ACHN (cell line): ENCODE results near the gene TUBB1.
"Not testable (repeated sequence)": the region's sequence is repeated elsewhere in the genome, so short reads cannot be mapped to it uniquely, and the experiment has no call there.

Experiments
- DNase-seq: peaks from one replicate; pipeline ENCODE4 v3.0.0-alpha.2; 2015
- in situ Hi-C: cut with HindIII; loops from 2 replicates; pipeline ENCODE4 v1.10.0; 2017; ENCODE audit warnings: low sequenced_read_pairs, low pct_ligation_motif_present, low pct_unique_long_range_greater_than_20kb

Gene TUBB1

GRCh38 chr20:59003836-59004492 is 15.3 kb upstream of the TUBB1 start:
- DNase-seq = no peak
- in situ Hi-C loops = no loop called here

DNA sequence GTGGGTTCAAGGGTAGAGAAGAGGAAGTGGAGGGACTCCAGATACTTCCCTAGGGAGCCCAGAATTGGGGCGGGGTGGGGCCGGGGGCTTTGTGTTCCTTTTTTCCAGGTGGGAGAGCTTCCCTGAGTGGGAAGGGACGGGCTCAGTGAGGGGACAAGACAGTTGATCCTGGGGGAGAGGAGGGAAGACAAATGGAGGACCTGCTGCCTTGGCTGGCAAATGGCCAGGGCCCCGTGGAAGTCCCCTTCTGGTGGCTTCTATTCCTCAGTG is 14.8 kb upstream of the TUBB1 start:
- DNase-seq = no peak
- in situ Hi-C loops = no loop called here

DNA sequence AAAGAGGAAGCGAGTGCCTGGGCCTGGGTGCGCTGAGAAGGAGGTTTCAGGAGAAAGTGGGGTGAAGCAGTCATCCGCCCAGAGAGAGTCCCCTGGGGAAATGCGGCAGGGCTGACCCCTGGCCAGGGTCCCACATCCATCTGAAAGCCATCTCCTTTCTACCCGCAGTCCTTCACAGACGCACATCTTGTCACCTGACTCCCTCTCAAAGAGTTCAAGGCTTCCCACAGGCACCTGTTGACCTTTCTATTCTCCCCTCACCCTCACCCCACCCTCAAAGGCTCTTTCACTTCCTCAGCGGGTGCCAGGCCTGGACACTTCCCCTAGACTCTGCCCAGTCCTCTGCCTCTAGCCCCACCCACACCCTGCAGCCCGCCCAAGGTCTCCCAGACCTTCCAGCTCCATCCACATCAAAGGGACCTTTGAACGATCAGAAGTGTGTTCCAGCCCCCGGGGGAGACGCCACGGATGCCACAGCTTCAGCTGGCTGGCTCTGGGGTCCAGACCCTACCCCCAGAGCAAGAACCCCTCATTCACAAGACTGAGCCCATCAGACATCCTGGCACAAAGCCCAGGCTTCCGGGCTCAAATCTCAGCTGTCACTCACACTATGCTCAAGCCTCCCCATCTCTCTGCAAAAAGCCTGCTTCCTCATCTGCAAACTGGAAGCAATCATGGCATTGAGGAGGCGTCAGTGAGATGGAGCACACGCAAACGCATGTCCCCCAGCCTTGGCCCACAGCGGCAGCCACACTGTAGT is 14.3 kb upstream of the TUBB1 start:
- no peak for DNase-seq
- in situ Hi-C loops = no loop called here

DNA sequence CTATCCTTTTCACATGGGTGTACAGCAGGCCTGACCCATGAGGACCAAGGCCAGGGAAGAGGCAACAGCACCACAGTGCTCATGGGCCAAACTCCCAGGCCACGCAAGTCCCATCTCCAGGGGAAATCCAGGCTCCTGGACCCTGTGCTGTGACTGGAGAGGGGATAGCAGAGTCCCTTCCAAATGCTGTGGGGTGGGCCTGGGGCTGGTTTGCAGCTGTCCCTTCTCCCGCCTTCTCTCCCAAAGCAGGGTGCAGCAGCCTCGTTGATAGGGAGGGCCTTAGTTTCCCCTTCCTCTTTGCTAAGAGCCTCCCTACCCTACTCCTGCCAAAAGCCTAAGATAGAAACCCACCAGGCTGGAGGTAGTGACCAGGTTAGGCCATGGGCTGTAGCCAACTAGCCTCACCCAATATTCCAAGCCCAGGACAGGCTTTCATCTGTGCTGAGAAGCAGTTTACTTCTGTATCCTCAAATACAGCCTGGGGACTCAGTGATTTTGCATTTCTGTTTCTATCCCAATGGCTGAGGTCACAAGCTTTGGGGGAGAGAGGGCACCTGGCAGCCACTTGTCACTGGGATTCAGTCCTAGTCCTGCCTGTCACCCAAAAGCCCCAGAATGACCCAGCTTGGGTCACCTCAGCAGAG is 13.6 kb upstream of the TUBB1 start:
- no peak for DNase-seq
- in situ Hi-C loops = no loop called here

GRCh38 chr20:59006167-59006863 is 12.9 kb upstream of the TUBB1 start:
- in situ Hi-C loops = no loop called here
- no peak for DNase-seq

DNA sequence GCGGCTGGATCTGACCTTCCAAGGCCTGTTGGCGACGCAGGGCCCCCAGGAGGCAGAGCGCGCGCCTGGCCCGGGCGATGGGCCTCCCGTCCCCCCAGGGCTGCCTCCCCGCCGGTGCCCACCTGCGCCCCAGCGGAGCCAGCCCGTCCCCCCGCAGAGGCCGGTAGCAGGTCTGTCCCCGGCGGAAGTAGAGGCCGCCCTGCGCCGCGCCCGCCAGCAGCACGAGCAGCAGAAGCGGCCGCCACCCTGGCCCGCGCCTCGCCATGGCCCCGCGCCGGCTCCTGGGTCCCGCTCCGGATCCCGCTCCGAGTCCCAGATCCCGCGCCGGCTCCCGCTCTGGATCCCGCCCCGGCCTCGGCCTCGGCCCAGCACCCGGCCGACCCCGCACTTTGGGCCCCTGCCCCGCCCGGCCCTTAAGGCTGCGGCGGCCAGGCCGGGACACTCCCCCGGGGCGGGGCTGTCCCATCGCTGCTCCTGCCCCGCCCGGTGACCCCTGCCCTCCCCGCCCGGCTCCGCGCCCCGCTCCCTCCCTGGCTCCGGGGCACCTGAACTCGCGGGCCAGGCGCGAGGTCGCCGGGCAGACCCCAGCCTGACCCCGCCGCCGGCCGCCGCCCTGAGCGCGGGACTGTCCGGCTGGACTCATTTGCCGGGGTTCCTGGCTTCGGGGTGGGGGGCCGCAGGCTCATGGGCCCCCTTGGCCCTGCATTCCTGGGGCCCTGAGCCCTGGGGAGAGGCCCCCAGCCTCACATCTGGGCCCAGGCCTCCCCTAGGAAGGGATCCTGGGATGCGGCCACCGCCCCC is 12.2 kb upstream of the TUBB1 start, which contains the start of gene CTSZ:
TSS of gene CTSZ (minus strand) at position 391 of the 801 bp plus-strand sequence. CDS start at position 265, 126 bp downstream.
- peak; percentile 51 for DNase-seq
- in situ Hi-C loops = no loop called here

GRCh38 chr20:59007665-59008511 is 11.3 kb upstream of the TUBB1 start:
- DNase-seq = no peak
- in situ Hi-C loops = no loop called here

DNA sequence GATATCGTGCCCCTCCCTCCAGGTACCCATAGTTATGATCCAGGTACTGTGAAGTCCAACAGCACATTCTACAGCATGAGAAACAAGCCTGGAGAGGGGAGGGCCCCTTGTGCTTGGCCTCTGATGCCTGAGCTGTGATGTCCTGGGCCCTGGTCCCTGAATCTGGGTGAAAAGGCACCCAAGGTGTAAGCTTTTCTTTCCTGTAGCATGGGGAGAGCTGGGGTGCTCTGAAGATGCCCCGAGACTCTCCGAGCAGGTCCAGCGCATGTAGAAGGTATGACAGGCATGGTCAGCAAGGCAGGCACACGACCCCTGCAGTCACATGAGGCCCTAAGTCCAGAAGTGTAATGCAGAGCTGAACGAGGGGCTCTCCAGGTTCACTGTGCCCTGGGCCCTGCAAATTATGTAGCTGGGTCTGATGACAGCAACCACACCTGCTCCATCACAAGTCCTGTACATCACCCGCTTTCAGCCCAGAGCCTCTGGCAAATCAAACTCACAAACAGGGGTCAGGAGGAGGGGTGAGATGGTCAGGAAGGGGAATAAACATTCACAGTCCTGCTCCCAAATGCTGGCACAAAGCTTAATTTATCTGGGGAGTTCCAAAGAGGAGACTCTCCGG is 10.4 kb upstream of the TUBB1 start:
- in situ Hi-C loops = no loop called here
- no peak for DNase-seq

DNA sequence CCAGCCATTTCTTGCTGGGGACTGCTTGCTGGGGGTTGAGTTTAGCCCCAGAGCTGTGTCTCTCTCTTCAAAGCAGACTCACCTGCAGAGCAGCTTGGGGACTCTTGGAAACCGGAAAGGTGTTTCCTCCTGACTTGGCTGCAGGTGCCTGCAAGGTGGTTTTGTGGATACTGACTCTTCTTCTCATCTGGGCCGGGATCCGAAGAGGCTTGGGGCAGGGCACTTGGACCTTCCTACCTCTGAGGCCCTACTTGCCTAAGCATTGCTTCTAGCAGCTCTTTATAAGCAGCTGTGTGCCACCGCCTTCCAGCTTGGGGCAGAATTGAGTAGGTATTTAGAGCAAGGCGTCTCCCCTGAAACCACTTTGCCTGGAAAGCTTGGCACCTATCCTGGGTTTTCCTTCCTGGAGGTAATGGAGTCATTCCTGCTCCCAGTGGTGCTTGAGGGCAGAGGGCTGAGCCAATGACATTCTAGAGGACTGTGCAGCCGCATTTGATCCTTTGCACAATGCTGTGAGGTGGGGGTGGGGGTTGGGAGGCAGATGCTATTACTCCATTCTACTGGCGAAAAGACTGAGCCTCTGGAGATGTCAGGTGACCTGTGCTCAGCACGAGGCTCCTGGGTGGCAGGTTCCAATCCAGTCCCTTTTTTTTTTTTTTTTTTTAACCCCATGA is 8.8 kb upstream of the TUBB1 start:
- peak; percentile 56 for DNase-seq
- in situ Hi-C loops = no loop called here

- in situ Hi-C loops = no loop called here
- peak; percentile 91 for DNase-seq
Observed at GRCh38 chr20:59010995-59011873, 8.0 kb upstream of the TUBB1 start.

DNA sequence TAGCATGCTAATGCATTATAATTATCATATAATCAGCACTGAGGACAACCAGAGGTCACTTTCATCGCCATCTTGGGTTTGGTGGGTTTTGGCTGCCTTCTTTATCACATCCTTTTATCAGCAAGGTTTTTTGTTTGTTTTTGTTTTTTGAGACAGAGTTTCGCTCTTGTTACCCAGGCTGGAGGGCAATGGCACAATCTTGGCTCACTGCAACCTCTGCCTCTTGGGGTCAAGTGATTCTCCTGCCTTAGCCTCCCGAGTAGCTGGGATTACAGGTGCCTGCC is 7.4 kb upstream of the TUBB1 start:
- DNase-seq, in situ Hi-C loops: not testable (repeated sequence)

- in situ Hi-C loops = no loop called here
- DNase-seq = no peak
Observed at GRCh38 chr20:59013031-59013951, 5.9 kb upstream of the TUBB1 start.

- in situ Hi-C loops = no loop called here
- no peak for DNase-seq
Observed at GRCh38 chr20:59013959-59014608, 5.1 kb upstream of the TUBB1 start.

- in situ Hi-C loops = no loop called here
- DNase-seq = no peak
Observed at GRCh38 chr20:59014680-59015389, 4.4 kb upstream of the TUBB1 start.
